T-helper 17 cell (primary cell): ENCODE results near the gene MIF4GD. TPM values are rescaled to one million over a fixed set of nuclear protein-coding genes. Genes with fewer than 3 reads are reported as not detected.

ENCODE experiments used
- ATAC-seq: fragments of 150-1000 bp; cut with Tn5 transposase; 2 replicates; pipeline ENCODE4 v1.10.0; 2021; ENCODE audit warnings: mild to moderate bottlenecking, moderate library complexity
- DNase-seq, 3 donors: peaks; one replicate each; pipeline versions ENCODE4 v3.0.0 to v3.0.0-alpha.2; 2020 to 2021
- H3K9me3 ChIP-seq: one replicate; pipeline ENCODE4 v1.7.0; 2013; ENCODE audit warnings: low read length, mild to moderate bottlenecking; ENCODE audit not compliant: control insufficient read depth, poor library complexity, severe bottlenecking
- H3K27ac Mint-ChIP-seq: one replicate; pipeline ENCODE4 v1.8.0; 2022; ENCODE audit warnings: mild to moderate bottlenecking, moderate library complexity, mixed read lengths
- H3K27me3 Mint-ChIP-seq: one replicate; pipeline ENCODE4 v1.8.0; 2022; ENCODE audit warnings: mixed read lengths
- H3K36me3 Mint-ChIP-seq: one replicate; pipeline ENCODE4 v1.8.0; 2022; ENCODE audit warnings: low read depth, mixed read lengths
- H3K4me1 Mint-ChIP-seq: one replicate; pipeline ENCODE4 v1.8.0; 2022; ENCODE audit warnings: mild to moderate bottlenecking, mixed read lengths
- H3K4me3 Mint-ChIP-seq: one replicate; pipeline ENCODE4 v1.8.0; 2022; ENCODE audit warnings: mild to moderate bottlenecking, moderate library complexity, mixed read lengths
- total RNA-seq, 4 donors: library from RNA in 2 of 4; stranded (reverse) in 2 of 4; gene quantifications; one replicate each; pipeline ENCODE4 v1.2.3 and lab custom pipeline; 2022 to 2026

Gene MIF4GD, protein sequence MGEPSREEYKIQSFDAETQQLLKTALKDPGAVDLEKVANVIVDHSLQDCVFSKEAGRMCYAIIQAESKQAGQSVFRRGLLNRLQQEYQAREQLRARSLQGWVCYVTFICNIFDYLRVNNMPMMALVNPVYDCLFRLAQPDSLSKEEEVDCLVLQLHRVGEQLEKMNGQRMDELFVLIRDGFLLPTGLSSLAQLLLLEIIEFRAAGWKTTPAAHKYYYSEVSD
- total RNA-seq (10 to 100 TPM; 27.0 to 35.0 TPM), total RNA-seq (lab: John Stamatoyannopoulos, UW) (19.9 to 28.2 reads per million in 2 donors)

DNA sequence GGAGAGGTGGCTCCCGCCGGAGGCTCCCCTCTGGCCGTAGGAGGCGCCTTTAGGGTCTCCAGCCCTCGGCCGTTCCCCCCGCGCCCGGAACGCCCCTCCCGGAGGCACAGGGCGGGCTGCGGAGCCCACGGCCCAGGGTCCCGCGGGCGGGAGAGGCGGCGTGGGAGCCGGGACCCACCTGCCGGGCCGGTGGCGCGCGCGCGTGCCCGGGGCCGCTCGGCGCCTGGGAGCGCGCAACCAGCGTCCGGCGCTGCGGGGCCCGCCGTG, at the start of gene MIF4GD:
MIF4GD (minus strand) TSS at position 266 of the 267 bp plus-strand sequence. CDS start 1,036 bp downstream, outside the sequence.
- ATAC-seq (no peak), DNase-seq (no peak)
- H3K4me3 Mint-ChIP-seq: peak within 1 kb of the TSS; percentile 90
- peak within 1 kb of the TSS; percentile 80 for H3K27ac Mint-ChIP-seq
- H3K27me3 Mint-ChIP-seq: no peaks in the 10 kb centered on the region
- no peaks in the 10 kb centered on the region for H3K9me3 ChIP-seq
- peaks cover 26% of the 10 kb centered on the region for H3K4me1 Mint-ChIP-seq
- peaks cover 2% of the 10 kb centered on the region for H3K36me3 Mint-ChIP-seq

DNA sequence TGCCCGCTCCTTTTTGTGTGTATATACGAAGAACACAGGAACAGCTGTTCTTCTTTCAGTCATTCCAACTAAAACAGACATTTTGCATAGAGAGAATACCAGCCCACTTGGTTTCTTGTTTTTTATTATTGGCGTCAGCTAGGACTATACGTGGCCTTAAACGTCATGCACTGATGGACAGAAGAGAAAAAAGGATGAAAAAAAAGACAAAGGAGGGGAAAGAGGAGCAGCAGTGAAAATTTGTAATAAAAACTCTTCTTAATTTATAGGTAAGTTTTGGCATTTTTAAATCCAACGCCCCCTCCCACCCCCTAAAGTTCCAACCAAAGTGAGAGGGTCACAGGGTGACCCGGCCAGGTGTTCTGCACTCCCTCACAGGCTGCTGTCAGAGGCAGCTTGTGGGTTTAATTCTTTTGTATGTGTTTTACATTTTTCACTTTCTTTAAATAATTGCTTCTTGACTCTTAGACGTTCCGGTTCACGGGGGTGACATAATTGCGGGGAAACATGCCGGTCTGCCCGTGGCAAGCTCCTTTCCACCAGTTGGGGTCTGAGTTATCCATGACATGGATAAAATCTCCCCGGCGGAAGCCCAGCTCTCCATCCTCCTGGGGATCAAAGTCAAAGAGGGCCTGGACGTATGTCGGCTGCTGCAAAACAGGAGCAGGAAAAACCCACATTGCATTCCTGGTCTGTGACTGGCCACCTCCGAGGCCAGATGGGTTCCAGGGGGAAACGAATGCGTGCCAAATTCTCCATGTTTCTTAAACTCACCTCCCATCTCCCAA, 49.1 kb upstream of the MIF4GD start:
- no peak for ATAC-seq
- H3K9me3 ChIP-seq: no peaks in the 10 kb centered on the region
- no peak for DNase-seq
- peaks cover 2% of the 10 kb centered on the region for H3K4me1 Mint-ChIP-seq
- H3K36me3 Mint-ChIP-seq: no peaks in the 10 kb centered on the region
- no peaks in the 10 kb centered on the region for H3K27me3 Mint-ChIP-seq
- H3K4me3 Mint-ChIP-seq: no peak overlapping the region
- H3K27ac Mint-ChIP-seq: peak overlapping the region; percentile 24

DNA sequence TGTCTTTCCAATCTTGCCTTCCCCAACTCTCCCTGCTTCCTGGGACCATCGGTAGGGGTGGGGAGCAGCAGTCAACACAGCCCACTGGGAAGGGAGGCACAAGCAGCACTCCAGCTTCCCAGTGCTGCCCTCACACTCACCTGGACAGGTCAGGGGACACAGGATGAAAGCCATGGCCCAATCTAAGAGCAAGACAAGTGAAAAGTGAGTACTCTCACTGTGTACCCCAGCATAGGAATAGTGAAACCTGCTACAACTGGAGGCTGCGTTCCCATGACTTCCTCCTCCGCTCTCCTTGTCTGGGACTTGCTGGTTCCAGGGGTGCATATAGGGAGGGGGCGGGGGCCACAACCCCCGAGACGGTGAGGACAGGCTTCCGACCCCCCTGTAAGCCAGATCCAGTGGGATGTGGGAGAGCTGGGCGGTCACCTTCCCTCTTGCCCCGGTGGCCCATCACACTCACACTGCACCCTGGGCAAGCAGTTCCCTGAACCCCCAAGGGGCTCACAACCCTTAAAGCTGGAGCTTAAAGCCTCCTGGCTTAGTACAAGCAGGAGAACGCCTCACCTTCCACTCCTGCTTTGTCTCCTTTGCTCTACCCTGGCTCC, 47.7 kb upstream of the MIF4GD start:
- no peaks in the 10 kb centered on the region for H3K27me3 Mint-ChIP-seq
- no peaks in the 10 kb centered on the region for H3K36me3 Mint-ChIP-seq
- peaks cover 4% of the 10 kb centered on the region for H3K4me1 Mint-ChIP-seq
- ATAC-seq: no peak
- H3K9me3 ChIP-seq: no peaks in the 10 kb centered on the region
- H3K27ac Mint-ChIP-seq: peak overlapping the region; percentile 75
- no peak overlapping the region for H3K4me3 Mint-ChIP-seq
- no peak for DNase-seq

DNA sequence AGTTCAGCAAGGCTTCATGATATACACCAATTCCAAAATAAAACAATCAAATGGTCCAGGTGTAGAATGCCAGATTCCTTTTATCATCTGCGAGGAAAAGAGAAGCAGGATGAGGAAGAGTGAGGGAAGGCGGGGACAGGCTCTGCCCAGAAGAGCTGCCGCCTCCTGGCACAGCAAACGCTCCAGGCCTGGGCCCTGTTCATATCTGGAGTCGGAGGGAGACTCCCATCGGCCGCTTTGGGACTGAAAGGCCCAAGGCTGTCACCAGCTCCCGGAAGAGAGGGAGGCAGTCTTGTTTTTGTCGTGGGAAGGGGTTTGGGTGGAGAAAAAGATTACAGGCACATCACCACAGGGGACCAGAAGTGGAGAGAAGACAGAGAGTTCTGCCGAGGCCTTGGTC, 47.2 kb upstream of the MIF4GD start:
- Mint-ChIP-seq H3K27me3 (no peaks in the 10 kb centered on the region), H3K36me3 (no peaks in the 10 kb centered on the region), H3K4me1 (peaks cover 4% of the 10 kb centered on the region), H3K4me3 (no peak overlapping the region), H3K27ac (no peak overlapping the region)
- ATAC-seq (no peak), DNase-seq (no peak)
- no peaks in the 10 kb centered on the region for H3K9me3 ChIP-seq

DNA sequence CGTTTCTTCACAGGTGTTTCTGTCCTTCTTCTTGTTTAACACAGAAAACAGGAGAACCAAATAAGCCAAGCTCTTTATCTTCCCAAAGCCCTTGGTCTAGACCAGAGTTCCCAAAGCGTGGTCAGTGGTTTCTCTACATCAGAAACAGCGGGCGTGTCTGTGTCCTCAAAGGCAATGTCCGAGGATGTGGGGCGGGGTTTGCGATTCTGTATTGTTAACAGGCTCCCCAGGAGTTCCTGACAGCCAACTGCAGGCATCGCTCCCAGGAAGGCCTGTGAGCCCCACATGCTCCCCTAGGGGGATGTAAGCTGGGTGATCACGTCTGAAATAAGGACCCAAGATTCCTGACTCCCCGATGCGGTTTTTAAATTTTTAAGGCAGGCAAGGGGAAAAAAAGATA, 46.6 kb upstream of the MIF4GD start:
- no peaks in the 10 kb centered on the region for H3K27me3 Mint-ChIP-seq
- ATAC-seq (no peak), DNase-seq (no peak)
- H3K9me3 ChIP-seq: no peaks in the 10 kb centered on the region
- H3K4me3 Mint-ChIP-seq: no peak overlapping the region
- no peaks in the 10 kb centered on the region for H3K36me3 Mint-ChIP-seq
- no peak overlapping the region for H3K27ac Mint-ChIP-seq
- H3K4me1 Mint-ChIP-seq: peaks cover 4% of the 10 kb centered on the region

DNA sequence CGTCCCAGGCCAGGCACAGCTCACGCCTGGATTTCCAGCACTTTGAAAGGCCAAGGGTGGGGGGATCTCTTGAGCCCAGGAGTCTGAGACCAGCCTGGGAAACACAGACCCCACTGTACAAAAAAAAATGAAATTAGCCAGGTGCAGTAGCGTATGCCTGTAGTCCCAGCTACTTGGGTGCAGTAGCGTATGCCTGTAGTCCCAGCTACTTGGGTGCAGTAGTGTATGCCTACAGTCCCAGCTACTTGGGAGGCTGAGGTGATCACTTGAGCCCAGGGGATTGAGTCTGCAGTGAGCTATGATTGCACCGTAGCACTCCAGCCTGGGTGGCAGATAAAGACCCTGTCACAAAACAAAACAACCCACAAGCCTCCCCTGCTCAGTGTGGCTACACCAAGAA, 45.2 kb upstream of the MIF4GD start:
- H3K4me3 Mint-ChIP-seq: no peak overlapping the region
- H3K27ac Mint-ChIP-seq: no peak overlapping the region
- peaks cover 6% of the 10 kb centered on the region for H3K4me1 Mint-ChIP-seq

DNA sequence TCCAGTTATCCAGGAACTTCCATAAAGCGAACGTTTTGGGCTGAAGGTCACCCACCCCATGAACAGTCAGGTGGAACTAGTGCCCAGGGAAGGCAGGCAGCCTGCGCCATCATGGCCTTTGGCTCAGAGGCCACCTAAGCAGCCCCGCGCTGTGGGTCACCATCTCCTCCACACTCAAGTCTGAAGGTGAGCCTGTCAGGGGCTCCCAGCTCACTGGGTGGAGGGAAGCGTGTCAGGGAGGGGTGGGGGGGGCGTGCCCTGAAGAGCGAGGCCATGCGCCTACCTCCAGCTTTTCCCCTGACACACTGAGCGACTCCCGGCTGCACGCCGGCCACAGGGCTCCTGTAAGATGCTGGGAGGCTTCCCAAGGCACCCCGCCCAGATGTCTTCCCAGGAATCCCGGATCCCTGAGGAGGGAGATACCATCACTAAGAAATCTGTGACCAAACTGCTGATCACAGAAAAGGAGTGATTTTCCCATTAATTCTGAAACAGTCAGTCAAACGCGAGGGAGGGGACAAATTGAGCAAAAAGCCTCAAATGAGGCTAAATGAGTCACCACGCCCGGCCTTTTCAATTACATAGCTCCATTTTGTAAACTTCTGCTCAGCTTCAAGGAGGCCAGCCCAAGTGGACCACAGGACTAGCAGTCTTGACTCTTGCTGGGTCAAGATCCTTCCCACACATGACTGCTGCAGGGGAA, 44.7 kb upstream of the MIF4GD start:
- no peaks in the 10 kb centered on the region for H3K36me3 Mint-ChIP-seq
- H3K27ac Mint-ChIP-seq: no peak overlapping the region
- no peaks in the 10 kb centered on the region for H3K27me3 Mint-ChIP-seq
- H3K4me1 Mint-ChIP-seq: peaks cover 6% of the 10 kb centered on the region
- DNase-seq (no peak), ATAC-seq (peak; percentile 8)
- no peak overlapping the region for H3K4me3 Mint-ChIP-seq
- no peaks in the 10 kb centered on the region for H3K9me3 ChIP-seq

More for the DNA sequence above, 45.2 kb upstream of the MIF4GD start:
- H3K9me3 ChIP-seq: no peaks in the 10 kb centered on the region
- ATAC-seq (peak; percentile 22), DNase-seq (no peak)
- H3K36me3 Mint-ChIP-seq: no peaks in the 10 kb centered on the region
- no peaks in the 10 kb centered on the region for H3K27me3 Mint-ChIP-seq

DNA sequence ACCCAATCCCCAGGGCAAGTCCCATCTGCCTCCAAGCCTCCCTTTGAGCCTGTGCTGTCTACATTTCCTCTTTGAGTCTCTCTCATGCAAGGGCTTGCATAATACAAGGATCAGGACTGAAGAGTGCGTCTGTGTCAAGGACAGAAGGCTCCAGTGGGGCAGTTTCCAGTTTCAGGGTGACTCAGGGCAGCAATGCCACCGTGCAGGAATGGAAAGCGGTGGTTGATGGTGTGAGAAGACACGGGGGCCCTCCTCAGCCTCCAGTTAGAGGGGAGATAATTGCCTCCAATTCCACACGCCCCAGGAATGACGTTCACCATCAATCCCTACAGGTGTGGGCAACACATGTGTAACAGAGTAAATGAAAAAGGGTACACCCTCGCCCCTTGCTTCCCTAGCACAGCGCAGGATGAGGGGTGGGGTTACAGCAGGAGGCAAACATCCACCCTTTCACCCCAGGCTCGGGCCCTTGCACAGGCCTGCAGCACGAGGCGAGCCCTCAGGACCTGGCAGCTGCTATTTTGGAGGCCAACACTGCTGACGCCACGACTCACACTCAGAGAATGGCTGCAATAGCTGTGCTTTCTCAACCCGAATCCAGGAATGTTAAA, 43.0 kb upstream of the MIF4GD start:
- ATAC-seq: no peak

DNA sequence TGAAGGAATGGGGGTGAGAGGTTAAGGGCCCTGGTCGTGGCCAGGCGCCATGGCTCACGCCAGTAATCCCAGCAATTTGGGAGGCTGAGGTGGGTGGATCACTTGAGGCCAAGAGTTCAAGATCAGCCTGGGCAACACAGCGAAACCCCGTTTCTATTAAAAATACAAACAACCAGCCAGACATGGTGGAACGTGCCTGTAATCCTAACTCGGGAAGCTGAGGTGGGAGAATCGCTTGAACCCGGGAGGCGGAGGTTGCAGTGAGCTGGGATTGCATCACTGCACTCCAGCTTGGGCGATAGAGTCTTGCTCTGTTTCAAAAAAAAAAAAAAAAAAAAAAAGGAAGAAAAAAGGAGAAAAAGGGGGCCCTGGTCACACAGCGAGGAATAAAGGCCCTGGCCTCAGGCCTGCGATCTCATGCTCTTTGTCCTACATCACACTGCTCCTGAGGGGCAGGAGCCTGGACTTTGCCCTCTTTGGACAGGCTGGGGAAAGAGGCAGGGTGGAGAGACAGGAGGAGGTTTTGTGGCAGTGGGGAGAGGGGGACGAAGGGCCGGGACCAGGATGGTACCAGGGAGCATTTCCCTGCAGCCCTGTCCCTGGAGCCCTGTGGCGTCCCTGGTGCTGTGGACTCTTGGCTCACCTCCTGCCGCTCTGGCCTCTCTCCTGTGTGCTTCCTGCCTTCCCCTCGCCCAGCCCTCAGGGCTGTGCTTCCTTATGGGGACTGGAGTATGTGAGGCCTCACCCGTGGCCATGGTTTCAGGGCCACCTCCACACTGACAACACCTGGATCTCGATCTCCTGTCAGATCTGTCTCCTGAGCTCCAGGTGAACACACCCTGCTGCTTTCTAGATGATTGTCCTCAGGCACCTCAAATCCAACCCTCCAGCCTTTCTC, 38.0 kb upstream of the MIF4GD start:
- no peak for ATAC-seq
- no peaks in the 10 kb centered on the region for H3K9me3 ChIP-seq
- H3K4me3 Mint-ChIP-seq: no peak overlapping the region
- peaks cover 9% of the 10 kb centered on the region for H3K4me1 Mint-ChIP-seq
- no peaks in the 10 kb centered on the region for H3K36me3 Mint-ChIP-seq
- no peaks in the 10 kb centered on the region for H3K27me3 Mint-ChIP-seq
- H3K27ac Mint-ChIP-seq: peak overlapping the region; percentile 34
- DNase-seq: no peak

More for the DNA sequence above, 43.0 kb upstream of the MIF4GD start:
- no peak for DNase-seq
- peak overlapping the region; percentile 71 for H3K4me3 Mint-ChIP-seq
- H3K9me3 ChIP-seq: no peaks in the 10 kb centered on the region
- no peaks in the 10 kb centered on the region for H3K27me3 Mint-ChIP-seq
- H3K27ac Mint-ChIP-seq: no peak overlapping the region
- no peaks in the 10 kb centered on the region for H3K36me3 Mint-ChIP-seq
- H3K4me1 Mint-ChIP-seq: peaks cover 9% of the 10 kb centered on the region

DNA sequence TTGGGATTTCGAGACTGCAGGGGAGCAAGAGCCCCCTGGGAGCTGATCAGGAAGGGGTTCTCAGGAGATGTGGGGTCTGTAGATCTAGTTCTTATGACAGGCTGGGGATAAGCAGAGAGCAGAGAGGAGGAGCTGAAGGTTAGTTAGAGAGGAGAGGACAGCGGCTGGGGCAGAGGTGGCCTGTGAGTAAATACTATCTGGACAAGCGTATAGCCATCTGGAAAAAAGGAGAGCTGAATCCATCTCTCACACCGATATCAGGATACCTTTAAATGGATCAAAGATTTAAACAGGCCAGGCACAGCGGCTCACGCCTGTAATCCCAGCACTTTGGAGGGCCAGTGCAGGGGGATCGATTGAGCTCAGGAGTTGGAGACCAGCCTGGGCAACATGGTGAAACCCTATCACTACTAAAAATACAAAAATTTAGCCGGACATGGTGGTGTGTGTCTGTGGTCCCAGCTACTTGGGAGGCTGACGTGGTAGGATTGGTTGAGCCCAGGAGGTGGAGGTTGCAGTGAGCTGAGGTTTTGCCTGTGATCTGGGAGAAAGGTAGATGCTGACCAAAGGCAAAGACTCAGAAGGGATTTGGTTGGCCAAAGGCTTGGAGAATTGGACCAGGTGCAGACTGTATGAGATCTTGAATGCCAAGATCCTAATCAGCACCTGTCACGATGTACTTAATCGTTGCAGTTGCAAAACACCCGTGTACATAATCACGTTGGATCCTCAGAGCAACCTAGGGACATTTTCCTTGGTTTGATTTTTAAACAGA, 37.1 kb upstream of the MIF4GD start:
- Mint-ChIP-seq H3K4me1 (peaks cover 6% of the 10 kb centered on the region), H3K27me3 (no peaks in the 10 kb centered on the region), H3K36me3 (no peaks in the 10 kb centered on the region), H3K4me3 (no peak overlapping the region), H3K27ac (peak overlapping the region; percentile 34)
- DNase-seq (no peak), ATAC-seq (no peak)
- no peaks in the 10 kb centered on the region for H3K9me3 ChIP-seq

DNA sequence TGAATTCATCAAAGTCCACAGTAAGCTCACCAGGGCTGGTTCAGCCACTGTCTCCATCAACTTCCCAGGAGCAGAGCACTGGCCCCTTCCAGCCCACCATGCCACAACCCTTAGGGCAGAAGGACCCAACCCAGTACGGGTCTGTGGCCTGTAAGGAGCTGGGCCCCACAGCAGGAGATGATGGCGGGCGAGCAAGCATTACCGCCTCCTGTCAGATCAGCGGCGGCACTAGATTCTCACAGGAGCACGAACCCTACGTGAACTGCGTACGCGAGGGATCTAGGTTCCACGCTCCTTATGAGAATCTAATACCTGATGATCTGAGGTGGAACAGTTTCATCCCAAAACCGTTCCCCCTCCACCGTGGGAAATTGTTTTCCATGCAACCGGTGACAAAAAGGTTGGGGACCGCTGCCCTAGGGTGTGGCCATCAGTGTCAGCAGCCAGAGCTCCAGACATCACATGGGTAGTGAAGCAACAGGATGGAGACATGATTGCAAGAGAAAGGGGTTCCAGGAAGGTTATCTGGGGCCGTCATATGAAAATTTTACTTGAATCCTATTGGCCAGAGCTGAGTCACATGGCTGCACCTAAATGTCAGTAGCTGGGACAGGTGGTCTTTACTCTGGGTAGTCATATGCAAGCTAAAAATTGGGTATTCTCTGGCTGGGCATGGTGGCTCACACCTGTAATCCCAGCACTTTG, 30.6 kb upstream of the MIF4GD start:
- Mint-ChIP-seq H3K36me3 (no peaks in the 10 kb centered on the region), H3K27me3 (no peaks in the 10 kb centered on the region), H3K4me3 (no peak overlapping the region), H3K27ac (no peak overlapping the region), H3K4me1 (peaks cover 4% of the 10 kb centered on the region)
- H3K9me3 ChIP-seq: no peaks in the 10 kb centered on the region
- no peak for ATAC-seq
- DNase-seq: no peak
